Astrocyte (in vitro differentiated cells and primary cell): Measurements from ENCODE around the gene SH3GL3.

Experiments used
- EZH2 ChIP-seq: IDR thresholded peaks from 2 replicates; pipeline ENCODE4 v1.6.1; 2012; ENCODE audit warnings: mild to moderate bottlenecking, low read length, inconsistent platforms; ENCODE audit not compliant: insufficient read depth
- TF ChIP-seq, protein P1 (sequence below): IDR thresholded peaks from 2 replicates; pipeline ENCODE4 v1.5.1; 2011; ENCODE audit warnings: low read depth, mild to moderate bottlenecking, inconsistent platforms, low read length, moderate library complexity; ENCODE audit not compliant: insufficient read depth

GRCh38 chr15:83653288-83653638 is 206.1 kb downstream of the SH3GL3 start:
- no peak for TF ChIP-seq EZH2
- TF ChIP-seq, protein P1, sequence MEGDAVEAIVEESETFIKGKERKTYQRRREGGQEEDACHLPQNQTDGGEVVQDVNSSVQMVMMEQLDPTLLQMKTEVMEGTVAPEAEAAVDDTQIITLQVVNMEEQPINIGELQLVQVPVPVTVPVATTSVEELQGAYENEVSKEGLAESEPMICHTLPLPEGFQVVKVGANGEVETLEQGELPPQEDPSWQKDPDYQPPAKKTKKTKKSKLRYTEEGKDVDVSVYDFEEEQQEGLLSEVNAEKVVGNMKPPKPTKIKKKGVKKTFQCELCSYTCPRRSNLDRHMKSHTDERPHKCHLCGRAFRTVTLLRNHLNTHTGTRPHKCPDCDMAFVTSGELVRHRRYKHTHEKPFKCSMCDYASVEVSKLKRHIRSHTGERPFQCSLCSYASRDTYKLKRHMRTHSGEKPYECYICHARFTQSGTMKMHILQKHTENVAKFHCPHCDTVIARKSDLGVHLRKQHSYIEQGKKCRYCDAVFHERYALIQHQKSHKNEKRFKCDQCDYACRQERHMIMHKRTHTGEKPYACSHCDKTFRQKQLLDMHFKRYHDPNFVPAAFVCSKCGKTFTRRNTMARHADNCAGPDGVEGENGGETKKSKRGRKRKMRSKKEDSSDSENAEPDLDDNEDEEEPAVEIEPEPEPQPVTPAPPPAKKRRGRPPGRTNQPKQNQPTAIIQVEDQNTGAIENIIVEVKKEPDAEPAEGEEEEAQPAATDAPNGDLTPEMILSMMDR: no peak
